ENCODE results near the gene PPM1M. TPM values are rescaled to one million over a fixed set of nuclear protein-coding genes. Genes with fewer than 3 reads are reported as not detected.
A peak's percentile ranks its signal among the peaks of the same experiment; 100 is the strongest.

PPM1M gene
- total and polyA plus RNA-seq, 8 donors = 7.9 to 44.9 (median 15.8) TPM

DNA sequence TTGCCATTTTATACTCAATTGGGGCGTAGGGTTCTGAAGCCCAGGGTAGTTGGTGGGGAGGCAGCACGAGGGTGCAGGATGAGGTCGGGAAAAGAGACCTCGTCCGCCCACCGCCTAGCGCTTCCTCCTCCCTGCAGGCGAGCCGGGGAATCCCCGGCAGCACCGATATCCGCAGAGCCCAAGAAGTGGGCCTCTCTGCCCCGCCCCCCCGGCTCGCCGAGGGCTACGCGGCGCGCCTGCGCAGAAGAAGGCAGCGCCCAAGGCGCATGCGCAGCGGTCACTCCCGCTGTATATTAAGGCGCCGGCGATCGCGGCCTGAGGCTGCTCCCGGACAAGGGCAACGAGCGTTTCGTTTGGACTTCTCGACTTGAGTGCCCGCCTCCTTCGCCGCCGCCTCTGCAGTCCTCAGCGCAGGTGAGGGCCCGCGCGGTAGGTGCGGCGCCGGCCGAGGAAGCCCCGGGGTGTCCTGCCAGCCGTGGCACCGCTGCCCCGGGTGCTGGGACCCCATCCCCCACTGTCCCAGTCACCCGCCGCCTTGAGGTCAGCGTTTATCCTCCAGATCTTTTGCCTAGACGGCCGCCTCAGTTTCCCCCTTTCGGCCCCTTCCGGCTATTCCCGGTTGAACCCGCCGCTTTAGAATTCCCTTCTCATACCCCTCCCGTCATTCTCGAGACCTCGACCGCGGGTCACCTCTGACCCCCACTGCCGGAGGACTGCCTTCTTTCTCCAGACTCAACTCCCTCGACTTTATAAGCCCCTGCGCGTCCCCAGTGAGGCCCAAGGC is 47.5 kb upstream of the PPM1M start, which contains the start of gene ALAS1:
Gene ALAS1, plus strand, starts transcription at position 319 of the 784 bp plus-strand sequence. CDS start 1,082 bp downstream, outside the sequence.
- Histone ChIP-seq H3K36me3 (peaks cover 8 to 34% (median 28%) of the 10 kb centered on the region in 4 donors), H3K27ac (peak within 1 kb of the TSS; percentile 84 to 95 (median 92)), H3K27me3 (no peaks in the 10 kb centered on the region), H3K4me1 (peaks cover 42 to 88% (median 69%) of the 10 kb centered on the region in 4 donors), H3K4me3 (peak within 1 kb of the TSS; percentile 82 to 94 (median 87)), H3K9me3 (no peaks in the 10 kb centered on the region)
- TF ChIP-seq POLR2A (IDR thresholded peaks at IDR 0.05) (peak in 1 of 4 donors; percentile 88), EP300 (IDR thresholded peaks at IDR 0.05) (no peak), CTCF (IDR thresholded peaks at IDR 0.05) (peak in 4 of 7 experiments; percentile 6 to 20 (median 16)), POLR2AphosphoS5 (IDR thresholded peaks at IDR 0.05) (peak; percentile 77 to 98 (median 97))
- WGBS, 5 donors = 0 to 1% (median 0%) methylated on average over 37 to 71 of the region's 71 CpGs
- intact Hi-C loops (cut with DNase I; ENCODE audit: low total_unique reads) = no loop called here
- DNase-seq = peak; percentile 96 to 98

DNA sequence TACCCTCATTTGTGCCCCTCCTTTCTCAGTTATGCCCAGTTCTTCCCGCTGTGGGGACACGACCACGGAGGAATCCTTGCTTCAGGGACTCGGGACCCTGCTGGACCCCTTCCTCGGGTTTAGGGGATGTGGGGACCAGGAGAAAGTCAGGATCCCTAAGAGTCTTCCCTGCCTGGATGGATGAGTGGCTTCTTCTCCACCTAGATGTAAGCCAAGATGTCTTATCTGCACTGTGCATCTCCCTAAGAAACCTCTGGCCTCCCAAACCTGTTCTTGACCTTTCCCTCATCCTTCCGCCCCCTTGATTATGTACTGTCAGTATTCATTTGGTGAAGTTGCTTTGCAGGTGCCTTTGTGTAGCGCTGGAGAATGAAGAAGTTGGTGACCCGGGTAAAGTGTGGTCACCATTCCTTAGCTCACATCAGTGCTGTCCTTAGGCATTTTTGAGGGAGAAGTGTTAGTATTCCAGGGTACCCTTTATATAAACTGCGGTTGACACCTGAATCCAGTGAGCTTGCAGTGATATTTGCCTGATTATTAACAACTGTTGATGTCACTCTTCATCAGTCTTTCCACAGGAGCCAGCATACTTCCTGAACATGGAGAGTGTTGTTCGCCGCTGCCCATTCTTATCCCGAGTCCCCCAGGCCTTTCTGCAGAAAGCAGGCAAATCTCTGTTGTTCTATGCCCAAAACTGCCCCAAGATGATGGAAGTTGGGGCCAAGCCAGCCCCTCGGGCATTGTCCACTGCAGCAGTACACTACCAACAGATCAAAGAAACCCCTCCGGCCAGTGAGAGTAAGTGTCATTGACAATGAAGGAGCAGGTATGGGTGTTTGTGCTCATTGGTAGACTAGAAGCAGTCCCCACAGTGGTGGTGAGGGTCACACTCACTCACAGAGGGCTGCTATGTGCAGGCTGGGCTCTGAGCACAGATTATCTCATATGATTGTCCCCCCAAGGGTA is 46.6 kb upstream of the PPM1M start:
- Histone ChIP-seq H3K4me1 (peaks cover 42 to 96% (median 71%) of the 10 kb centered on the region in 4 donors), H3K27me3 (no peaks in the 10 kb centered on the region), H3K36me3 (peaks cover 15 to 42% (median 37%) of the 10 kb centered on the region in 4 donors), H3K4me3 (peak overlapping the region; percentile 82 to 94 (median 87)), H3K27ac (peak overlapping the region; percentile 84 to 95 (median 92)), H3K9me3 (no peaks in the 10 kb centered on the region)
- WGBS, 5 donors = 38 to 48% (median 39%) methylated on average over 14 of the region's 14 CpGs
- no peak for DNase-seq
- TF ChIP-seq CTCF (IDR thresholded peaks at IDR 0.05) (no peak), POLR2A (IDR thresholded peaks at IDR 0.05) (no peak), POLR2AphosphoS5 (IDR thresholded peaks at IDR 0.05) (no peak), EP300 (IDR thresholded peaks at IDR 0.05) (no peak)
- intact Hi-C loops (cut with DNase I; ENCODE audit: low total_unique reads) = no loop called here

GRCh38 chr3:52200981-52201679 is 44.4 kb upstream of the PPM1M start:
- H3K4me1 ChIP-seq = peaks cover 42 to 88% (median 58%) of the 10 kb centered on the region in 4 donors
- WGBS, 5 donors = 83 to 95% (median 89%) methylated on average over 5 of the region's 5 CpGs
- H3K27ac ChIP-seq = peak overlapping the region in 2 of 5 donors; percentile 38 to 49

GRCh38 chr3:52202384-52203077 is 43.0 kb upstream of the PPM1M start:
- intact Hi-C loops (cut with DNase I; ENCODE audit: low total_unique reads) = no loop called here
- DNase-seq = no peak
- Histone ChIP-seq H3K9me3 (no peaks in the 10 kb centered on the region), H3K4me3 (no peak overlapping the region), H3K27ac (peak overlapping the region in 2 of 5 donors; percentile 27 to 40), H3K4me1 (peaks cover 28 to 74% (median 44%) of the 10 kb centered on the region in 4 donors), H3K36me3 (peaks cover 48 to 79% (median 73%) of the 10 kb centered on the region in 4 donors), H3K27me3 (no peaks in the 10 kb centered on the region)
- 77 to 91% (median 87%) methylated on average over 4 of the region's 4 CpGs for WGBS, 5 donors
- TF ChIP-seq CTCF (IDR thresholded peaks at IDR 0.05) (no peak), POLR2AphosphoS5 (IDR thresholded peaks at IDR 0.05) (no peak), POLR2A (IDR thresholded peaks at IDR 0.05) (no peak), EP300 (IDR thresholded peaks at IDR 0.05) (no peak)

More at GRCh38 chr3:52200981-52201679, 44.4 kb upstream of the PPM1M start:
- DNase-seq = no peak
- no peaks in the 10 kb centered on the region for H3K9me3 ChIP-seq
- no peak for TF ChIP-seq POLR2A (IDR thresholded peaks at IDR 0.05)
- no peak for TF ChIP-seq EP300 (IDR thresholded peaks at IDR 0.05)
- TF ChIP-seq POLR2AphosphoS5 (IDR thresholded peaks at IDR 0.05) = no peak
- intact Hi-C loops (cut with DNase I; ENCODE audit: low total_unique reads) = no loop called here
- no peak overlapping the region for H3K4me3 ChIP-seq
- peaks cover 36 to 65% (median 59%) of the 10 kb centered on the region in 4 donors for H3K36me3 ChIP-seq
- H3K27me3 ChIP-seq = no peaks in the 10 kb centered on the region

Measured in stomach (tissue), 9 donors.